HG03064 (cell line): ENCODE results near the gene NUTM1.
A peak's percentile ranks its signal among the peaks of the same experiment; 100 is the strongest.
"Not testable (repeated sequence)": the region's sequence is repeated elsewhere in the genome, so short reads cannot be mapped to it uniquely, and the experiment has no call there.

Source experiments
- ATAC-seq: cut with Tn5 transposase; IDR thresholded peaks from one replicate; pipeline ENCODE4 v1.9.1; 2021; ENCODE audit warnings: low read depth; ENCODE audit not compliant: unreplicated experiment

Gene NUTM1

DNA sequence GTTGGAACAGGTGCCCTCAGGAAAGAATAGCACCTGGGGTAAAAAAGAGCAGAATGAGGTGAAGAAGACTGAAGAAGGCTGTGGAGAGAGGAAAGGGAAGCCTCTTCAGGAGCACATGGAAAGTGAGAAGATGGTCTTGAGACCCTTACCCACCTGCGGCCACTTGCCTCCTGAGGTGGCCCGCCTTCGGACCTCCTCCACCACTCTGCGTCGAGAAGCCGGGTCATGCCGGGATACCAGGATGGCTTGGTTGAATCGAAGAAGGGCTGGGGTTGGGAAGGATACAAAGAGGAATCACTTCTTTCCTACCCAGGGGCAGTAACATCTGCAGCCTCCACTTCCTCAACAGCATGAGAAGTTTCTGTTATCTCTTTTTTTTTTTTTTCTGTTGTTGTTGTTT is 20.9 kb downstream of the NUTM1 start:
- ATAC-seq: no peak

DNA sequence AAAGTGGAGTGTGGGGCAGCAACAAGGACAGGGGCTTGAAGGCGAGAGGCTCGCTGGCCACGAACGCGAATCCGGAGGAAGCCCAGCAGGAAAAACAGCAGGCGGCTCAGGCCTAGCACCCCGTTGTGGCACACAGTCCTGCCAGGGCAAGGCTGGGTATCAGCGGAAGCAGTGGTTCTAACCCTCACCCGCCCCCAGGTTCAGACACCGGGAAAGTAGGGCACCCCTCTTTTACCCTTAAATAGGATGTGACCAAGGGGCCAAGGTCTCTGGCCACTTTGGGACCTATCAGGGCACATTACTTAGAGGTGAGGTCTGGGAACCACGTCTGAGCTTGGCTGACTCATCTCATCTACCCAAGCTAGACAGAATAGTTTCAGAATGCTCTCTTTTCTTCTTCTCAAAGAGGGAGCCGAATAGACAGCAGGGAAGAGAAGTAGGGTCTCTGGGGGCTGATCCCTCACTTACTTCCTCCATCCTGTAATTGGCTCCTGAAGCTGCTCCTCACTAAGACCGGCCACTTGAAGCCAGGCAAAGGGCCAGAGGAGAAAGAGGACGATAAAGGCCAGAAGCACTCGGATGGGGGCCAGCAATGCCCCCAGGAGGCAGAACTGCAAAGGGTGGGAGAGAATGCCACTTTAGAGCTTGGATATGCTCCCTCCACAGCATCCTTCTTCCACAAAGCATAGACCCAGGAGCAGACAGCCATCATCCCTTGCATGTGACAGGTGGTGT is 22.1 kb downstream of the NUTM1 start:
- ATAC-seq: no peak

DNA sequence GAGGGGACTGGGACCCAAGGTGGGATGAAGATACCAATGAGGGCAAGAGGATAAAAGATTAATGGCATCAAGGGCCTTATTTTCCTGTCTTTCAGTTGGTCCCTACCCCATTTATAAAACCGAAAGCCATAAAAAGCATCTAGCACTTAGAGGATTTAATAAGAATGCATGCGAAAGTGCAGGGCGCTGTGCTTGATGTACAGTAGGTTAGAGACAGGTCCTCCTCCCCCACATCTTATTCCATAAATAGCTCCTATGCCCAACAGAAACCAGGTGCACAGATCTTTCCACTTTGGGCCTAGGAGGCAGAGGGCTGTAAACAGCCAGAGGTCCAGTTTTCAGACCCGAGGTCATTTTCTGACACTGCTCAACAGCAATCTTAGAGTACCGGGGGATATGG is 22.7 kb downstream of the NUTM1 start:
- no peak for ATAC-seq

DNA sequence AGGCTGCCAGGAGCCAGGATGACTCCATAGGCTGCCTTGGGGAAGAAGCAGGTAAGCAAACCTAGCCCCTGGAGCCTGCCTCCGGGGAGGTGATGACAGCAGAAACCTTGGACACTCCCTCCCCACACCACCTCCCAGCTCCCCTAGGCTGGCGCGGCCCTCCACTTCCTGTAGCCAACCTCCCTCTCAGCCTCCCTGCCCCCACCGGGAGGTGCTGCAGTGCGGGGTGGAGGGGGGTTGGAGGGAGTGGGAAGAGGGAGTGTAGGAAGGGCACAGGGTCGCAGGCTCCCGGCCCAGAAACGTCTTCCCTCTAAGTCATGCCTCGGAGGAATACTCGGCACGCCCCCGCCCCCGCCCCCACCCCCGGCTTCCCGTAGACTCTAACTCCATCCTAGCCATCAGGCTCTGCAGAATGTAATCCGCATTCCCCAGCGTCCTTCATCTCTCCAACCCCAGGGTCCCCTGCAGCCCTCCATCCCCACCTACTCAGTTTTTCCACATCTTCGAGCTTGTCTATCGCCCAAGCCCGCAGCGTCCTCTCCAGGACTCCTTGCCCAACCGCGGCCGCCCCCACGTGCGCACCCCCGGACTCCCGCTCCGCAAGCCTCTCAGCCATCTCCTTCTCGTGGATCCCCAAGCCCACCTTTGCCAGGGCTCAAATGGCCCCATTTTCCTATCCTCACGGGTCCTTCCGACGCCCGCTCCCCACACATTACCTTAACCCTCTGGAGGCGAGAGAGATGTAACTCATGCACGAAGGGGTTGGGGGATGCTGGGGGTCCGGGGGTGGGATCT is 23.4 kb downstream of the NUTM1 start:
- ATAC-seq: no peak

DNA sequence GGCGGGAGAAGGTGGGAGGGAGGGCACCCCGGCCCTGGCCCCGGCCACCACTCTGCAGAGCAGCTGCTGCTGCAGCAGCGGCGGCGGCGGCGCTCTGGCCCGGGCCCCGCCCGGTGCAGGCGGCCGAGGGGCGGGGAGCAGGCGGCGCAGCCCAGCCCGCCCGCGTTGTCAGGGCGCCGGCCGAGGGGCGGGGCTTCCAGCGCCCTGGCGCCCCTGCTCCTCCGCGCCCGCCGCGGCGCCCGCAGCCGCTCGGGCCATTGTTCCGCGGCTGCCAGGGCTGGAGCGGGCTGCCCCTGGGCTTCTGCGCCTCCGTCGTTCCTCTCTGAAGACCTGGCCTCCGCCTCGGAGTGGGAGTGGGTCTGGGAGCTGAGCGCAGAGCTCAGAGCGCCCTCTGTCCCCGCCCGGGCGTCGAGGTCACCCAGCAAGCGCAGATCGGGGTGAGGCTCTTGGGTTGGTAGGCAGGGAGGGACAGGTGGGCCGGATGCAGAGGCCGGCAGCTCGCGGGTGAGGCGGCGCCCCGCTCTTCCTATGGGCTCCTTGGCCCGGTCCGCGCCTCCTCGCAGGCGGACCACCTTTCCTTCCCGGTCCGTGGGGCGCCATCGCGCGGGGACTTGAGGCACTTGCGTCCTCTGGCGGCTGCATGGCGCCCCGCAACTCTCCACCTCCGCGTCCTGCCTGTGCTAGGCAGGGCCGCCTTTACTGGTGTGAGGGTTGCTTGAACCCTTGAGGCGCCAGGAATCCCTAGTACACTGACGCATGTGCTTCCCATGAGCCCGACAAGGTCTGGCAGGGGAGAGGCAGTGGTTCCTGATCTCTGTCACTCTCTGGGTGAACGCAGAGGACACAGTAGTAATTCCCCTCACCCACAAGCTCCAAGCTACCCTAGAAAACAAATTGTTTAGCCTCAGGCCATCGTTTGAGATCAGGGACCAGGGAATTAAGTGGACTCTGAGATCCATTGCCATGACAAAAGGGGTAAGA is 24.3 kb downstream of the NUTM1 start, which contains the start of gene LPCAT4:
Gene LPCAT4 (minus strand): TSS at position 96 of the 981 bp plus-strand sequence. CDS start 96 bp downstream, outside the sequence.
- peak; percentile 75 for ATAC-seq

DNA sequence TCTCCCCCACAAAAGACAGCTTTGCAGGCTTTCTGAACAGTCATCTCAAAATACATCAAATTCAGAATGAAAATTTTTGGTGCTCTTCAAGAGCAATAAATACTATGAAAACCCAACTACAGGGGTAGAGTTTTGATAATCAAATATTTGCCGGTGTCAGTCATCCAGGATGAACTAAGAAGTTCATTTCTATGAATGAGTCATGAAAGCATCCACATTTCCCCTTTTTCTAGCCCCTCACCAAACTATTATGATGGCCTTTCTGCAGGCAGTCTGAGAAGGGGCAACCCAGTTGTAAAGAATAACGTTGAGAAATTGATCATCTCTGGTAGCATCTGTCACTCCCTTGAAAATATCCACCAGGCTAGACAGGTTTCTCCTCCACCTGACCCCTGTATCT is 27.0 kb downstream of the NUTM1 start:
- no peak for ATAC-seq

DNA sequence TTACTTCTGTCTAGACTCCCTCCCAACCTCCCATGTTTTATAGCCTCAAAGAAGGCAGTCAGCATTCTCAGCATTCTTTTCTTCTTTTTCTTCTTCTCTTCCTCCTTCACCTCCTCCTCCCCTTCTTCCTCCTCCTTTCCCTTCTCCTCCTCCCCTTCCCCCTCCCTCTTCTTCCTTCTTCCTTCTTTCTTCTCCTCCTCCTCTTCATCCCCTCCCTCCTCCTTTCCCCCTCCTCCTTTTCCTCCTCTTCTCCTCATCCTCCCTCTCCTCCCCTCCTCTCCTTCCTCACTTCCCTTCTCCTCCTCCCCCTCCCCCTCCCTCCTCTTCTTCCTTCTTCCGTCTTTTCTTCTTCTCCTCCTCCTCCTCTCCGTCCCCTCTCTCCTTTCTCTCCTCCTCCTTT is 27.5 kb downstream of the NUTM1 start:
- no peak for ATAC-seq

DNA sequence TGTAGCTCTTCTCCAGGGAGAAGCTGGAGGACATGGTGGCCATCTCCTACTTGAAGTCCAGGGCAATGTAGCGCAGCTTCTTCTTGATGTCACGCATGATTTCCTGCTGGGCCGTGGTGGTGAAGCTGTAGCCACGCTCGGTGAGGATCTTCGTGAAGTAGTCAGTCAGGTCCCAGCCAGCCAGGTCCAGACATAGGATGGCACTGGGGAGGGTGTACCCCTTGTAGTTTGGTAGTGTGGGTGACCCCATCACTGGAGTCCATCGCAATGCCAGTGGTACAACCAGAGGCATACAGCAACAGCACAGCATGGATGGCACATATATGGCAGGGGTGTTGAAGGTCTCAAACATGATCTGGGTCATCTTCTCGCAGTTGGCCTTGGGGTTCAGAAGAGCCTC is 30.8 kb downstream of the NUTM1 start:
- no peak for ATAC-seq

DNA sequence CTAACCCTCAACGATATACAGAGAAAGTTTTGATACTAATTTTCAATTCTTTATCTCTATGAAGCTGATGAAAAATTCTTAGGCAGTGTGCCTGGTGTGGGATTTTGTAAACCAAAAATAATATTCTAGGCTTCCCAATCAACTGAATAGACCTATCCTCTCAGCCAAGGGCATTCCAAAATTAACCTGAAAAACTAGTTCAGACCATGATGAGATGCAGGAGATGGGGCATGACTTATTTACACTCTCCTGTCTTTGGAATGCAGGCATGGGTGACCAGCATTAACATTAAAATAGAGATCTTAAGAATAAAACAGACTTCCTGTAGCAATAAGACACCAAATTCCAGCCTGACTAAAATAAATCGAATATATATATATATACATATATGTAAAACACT is 31.7 kb downstream of the NUTM1 start:
- no peak for ATAC-seq

DNA sequence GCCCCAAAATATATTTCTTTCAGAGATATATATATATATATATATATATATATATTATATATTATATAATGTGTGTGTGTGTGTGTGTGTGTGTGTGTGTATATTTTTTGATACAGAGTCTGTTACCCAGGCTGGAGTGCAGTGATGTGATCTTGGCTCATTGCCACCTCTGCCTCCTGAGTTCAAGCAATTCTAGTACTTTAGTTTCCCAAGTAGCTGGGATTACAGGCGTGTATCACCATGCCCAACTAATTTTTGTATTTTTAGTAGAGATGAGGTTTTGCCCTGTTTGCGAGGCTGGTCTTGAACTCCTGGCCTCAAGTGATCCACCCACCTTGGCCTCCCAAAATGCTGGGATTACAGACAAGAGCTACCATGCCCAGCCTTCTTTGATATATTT is 32.4 kb downstream of the NUTM1 start:
- ATAC-seq: not testable (repeated sequence)

DNA sequence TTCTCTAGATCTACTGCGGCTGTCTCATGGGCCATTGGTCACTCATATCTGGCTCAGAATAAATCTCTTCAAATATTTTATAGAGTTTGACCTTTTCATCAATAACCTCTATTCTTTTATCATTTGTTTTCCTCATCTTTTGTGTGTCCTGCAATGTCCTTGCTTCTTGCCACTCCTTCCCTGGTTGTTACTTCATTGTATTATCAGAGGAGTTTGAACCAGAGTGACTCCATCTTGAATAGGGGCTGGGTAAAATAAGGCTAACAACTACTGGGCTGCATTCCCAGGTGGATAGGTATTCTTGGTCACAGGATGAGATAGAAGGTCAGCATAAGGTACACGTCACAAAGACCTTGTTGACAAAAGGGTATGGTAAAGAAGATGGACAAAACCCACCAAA is 33.7 kb downstream of the NUTM1 start:
- no peak for ATAC-seq

DNA sequence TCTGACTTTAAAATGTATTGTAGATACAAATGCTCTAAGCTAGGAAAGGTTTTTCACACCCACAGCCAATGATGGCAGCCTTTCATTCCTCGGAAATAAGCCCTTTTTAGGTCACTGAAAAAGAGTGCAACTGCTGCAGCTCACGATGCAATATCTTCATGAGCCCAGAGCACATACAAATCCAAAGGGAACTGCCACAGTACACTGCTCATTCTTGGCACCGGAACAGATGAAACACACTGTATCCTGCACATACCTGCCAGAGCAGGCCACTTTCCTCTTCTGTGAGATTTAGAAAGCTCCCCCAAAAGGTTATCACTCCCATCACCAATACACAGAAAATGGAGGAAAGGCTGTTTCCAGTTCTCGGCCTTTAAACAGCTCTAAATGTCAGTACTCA is 37.4 kb downstream of the NUTM1 start:
- not testable (repeated sequence) for ATAC-seq

DNA sequence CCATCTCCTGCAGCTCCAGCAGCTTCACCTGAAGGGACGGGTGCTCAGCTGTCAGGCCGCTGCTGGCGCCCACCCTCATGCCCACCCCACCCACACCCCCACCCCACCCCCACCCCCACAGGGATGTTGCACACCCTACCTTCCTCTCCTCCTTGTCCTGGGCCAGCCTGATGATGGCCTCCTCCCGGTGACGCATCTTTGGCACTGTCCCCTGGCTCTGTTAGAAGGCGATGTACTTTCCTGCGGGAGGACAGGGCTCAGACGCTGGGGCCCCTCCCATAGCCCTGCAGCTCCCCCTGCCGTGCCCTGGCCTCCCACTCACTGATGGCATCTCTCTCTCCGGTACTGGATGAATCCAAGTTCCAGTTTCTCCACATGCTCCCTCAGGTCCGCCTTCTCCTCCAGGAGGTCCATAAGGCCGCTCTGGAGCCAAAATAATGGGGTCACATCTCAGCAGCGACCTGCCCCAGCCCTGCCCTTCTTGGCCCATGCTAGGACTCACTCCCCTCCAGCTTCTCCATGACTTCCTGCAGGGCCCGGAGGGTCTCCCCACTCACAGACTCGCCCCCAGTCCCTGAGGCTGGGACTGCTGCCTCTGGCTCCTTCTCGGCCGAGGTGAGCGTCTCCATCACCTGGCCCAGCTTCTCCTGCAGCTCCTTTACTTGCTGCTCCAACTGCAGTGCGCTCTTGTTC is 38.9 kb downstream of the NUTM1 start:
- not testable (repeated sequence) for ATAC-seq

DNA sequence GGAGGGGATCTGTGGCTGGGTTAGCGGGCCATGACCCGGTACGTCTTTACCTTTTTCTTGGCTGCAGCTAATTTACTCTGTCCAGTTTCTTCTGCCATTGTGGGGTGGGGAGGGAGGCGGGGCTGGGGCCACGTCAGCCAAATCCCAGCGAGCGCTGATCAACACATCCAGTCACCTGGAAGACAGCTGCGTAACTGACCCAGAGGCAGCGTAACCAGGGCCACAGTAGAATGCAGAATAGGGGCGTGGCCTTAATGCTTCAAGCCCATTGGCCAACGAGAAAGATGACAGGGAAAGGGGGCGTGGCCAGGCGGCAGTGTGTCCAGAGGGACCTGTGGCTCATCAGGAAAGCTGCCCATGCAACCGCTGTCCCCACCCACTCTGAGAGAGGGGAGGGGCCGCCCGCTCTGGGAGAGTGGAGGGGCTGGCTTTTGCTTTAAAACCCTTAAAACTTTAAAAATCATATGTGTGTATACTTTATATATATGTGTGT is 46.5 kb downstream of the NUTM1 start:
- ATAC-seq: not testable (repeated sequence)

DNA sequence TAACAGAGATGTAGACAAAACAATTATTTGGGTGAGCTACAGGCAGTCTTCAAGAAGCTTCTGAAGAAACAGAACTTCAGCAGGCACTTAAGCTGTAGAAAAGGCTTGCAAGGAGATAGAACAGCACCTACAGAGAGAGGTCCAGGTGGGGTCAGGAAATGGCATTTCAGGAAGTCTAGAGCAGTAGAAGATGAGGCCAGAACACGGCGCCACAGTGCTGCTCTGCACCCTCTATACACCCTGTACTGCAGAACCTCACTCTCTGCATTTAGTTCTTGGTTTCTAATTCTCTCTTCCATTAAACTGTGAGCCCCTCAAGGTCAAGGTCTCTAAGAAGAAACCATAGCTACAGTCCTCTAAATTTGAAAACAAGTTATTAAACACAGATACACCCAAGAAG is 49.9 kb downstream of the NUTM1 start:
- ATAC-seq: not testable (repeated sequence)

DNA sequence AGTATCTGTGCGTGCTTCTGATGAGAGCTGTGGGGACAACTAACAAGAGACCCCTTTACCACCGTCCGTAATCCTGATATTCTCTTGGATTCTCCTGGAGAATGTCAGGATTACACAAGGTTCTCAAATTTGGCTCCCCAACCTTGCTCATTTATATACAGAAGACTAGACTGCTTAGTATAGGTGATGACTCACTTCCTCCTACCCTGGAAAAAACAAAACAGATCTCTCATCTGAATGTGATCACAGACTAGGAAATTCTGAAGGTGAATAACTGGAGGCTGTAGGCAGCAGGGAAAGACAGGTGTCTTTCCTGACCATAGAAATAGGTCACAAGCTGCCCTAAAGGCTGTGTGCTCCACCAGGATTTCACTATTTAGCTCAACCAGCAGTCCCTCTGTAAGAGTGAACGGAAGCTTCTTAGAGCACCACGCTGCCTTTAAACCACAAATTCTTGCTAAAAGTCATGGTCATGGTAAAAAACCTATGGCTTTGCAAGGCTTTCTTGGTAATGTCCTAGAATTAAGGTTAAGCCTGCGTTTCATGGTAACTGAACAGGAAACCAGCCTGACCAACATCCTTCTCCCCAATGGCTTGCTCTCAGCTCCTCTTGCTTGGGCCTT is 54.6 kb downstream of the NUTM1 start:
- ATAC-seq: not testable (repeated sequence)

DNA sequence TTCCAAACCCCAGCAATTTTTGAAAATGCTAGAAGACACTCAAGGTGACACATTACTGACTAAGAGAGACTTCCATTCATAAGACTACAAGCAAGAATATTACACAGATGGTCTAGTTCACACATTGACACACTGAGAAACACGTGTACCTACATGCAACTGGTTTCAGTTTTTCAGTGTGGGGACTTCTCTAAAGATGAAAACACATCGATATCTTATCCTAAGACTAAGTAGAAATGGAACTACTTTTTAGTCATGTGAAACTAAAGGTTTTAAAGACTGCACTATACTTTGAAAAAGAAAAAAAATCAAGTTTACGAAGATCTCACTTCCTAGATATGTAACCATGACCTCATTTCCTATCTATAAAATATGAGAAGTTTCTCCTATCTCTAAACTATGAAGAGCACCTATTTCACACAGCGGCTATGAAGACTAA is 60.1 kb downstream of the NUTM1 start:
- ATAC-seq: peak; percentile 65

DNA sequence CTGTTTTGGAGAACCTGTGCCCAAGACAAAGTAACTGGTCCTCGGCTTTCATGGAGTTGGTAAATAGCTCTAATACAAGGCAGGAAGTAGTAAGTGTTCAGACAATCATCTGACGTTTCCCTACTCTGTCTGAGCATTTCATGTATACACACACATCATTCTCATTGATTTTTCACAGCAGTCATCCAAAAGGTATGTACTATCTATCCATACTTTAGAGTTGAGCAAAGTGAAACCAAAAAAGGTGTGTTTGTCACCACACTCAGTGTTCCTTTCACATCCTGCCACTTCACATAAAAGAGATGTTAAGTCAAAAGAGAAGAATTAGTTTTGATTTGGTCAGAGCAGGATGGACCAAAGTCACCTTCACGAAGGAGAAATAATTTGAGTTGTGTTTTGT is 60.8 kb downstream of the NUTM1 start:
- not testable (repeated sequence) for ATAC-seq
